ENCODE measurements around the gene EPYC.

GRCh38 chr12:90915353-90915752, 89.4 kb downstream of the EPYC start:
- TF ChIP-seq, protein P1, sequence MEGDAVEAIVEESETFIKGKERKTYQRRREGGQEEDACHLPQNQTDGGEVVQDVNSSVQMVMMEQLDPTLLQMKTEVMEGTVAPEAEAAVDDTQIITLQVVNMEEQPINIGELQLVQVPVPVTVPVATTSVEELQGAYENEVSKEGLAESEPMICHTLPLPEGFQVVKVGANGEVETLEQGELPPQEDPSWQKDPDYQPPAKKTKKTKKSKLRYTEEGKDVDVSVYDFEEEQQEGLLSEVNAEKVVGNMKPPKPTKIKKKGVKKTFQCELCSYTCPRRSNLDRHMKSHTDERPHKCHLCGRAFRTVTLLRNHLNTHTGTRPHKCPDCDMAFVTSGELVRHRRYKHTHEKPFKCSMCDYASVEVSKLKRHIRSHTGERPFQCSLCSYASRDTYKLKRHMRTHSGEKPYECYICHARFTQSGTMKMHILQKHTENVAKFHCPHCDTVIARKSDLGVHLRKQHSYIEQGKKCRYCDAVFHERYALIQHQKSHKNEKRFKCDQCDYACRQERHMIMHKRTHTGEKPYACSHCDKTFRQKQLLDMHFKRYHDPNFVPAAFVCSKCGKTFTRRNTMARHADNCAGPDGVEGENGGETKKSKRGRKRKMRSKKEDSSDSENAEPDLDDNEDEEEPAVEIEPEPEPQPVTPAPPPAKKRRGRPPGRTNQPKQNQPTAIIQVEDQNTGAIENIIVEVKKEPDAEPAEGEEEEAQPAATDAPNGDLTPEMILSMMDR (conservative IDR thresholded peaks at IDR 0.05), result no peak
- no peak for TF ChIP-seq EZH2 (IDR thresholded peaks at IDR 0.05; ENCODE audit: low read depth)
